ENCODE data around the gene WDR33.

DNA sequence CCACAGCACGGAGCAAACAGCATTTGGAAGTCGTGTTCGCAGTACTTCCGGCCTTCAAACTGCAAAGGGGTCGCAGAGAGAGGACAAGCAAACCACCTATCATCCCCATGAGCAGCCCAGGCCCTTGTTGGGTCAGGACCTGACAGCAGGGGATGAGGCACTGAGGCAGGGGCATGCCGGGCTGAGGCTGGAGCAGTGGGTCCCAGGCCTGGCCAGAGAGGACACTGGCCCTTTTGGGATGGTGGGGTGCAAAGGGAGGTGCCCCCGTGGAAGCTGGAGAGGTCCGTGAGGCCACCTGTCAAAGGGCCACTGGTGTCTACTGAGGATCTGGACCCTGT is 156.2 kb downstream of the WDR33 start:
- TF ChIP-seq, protein P1, sequence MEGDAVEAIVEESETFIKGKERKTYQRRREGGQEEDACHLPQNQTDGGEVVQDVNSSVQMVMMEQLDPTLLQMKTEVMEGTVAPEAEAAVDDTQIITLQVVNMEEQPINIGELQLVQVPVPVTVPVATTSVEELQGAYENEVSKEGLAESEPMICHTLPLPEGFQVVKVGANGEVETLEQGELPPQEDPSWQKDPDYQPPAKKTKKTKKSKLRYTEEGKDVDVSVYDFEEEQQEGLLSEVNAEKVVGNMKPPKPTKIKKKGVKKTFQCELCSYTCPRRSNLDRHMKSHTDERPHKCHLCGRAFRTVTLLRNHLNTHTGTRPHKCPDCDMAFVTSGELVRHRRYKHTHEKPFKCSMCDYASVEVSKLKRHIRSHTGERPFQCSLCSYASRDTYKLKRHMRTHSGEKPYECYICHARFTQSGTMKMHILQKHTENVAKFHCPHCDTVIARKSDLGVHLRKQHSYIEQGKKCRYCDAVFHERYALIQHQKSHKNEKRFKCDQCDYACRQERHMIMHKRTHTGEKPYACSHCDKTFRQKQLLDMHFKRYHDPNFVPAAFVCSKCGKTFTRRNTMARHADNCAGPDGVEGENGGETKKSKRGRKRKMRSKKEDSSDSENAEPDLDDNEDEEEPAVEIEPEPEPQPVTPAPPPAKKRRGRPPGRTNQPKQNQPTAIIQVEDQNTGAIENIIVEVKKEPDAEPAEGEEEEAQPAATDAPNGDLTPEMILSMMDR (IDR thresholded peaks at IDR 0.05): no peak
- TF ChIP-seq POLR2A (IDR thresholded peaks at IDR 0.05): no peak
